ENCODE data around the gene NPM1. TPM values are rescaled to one million over a fixed set of nuclear protein-coding genes. Genes with fewer than 3 reads are reported as not detected.
"Not testable (repeated sequence)": the region's sequence is repeated elsewhere in the genome, so short reads cannot be mapped to it uniquely, and the experiment has no call there.

The NPM1 gene
- total RNA-seq, 1 donor from 2014 or later: 814 TPM

GRCh38 chr5:171400169-171400568 is 12.5 kb downstream of the NPM1 start:
- Mint-ChIP-seq H3K27ac (ENCODE audit: unreplicated experiment) (peak overlapping the region; percentile 57), H3K4me1 (ENCODE audit: low read depth) (peaks cover 44% of the 10 kb centered on the region), H3K4me3 (ENCODE audit: unreplicated experiment) (no peak overlapping the region), H3K9me3 (ENCODE audit: low read depth) (no peaks in the 10 kb centered on the region), H3K36me3 (ENCODE audit: low read depth) (peaks cover 33% of the 10 kb centered on the region), H3K27me3 (ENCODE audit: low read depth) (no peaks in the 10 kb centered on the region)
- TF ChIP-seq, protein P1, sequence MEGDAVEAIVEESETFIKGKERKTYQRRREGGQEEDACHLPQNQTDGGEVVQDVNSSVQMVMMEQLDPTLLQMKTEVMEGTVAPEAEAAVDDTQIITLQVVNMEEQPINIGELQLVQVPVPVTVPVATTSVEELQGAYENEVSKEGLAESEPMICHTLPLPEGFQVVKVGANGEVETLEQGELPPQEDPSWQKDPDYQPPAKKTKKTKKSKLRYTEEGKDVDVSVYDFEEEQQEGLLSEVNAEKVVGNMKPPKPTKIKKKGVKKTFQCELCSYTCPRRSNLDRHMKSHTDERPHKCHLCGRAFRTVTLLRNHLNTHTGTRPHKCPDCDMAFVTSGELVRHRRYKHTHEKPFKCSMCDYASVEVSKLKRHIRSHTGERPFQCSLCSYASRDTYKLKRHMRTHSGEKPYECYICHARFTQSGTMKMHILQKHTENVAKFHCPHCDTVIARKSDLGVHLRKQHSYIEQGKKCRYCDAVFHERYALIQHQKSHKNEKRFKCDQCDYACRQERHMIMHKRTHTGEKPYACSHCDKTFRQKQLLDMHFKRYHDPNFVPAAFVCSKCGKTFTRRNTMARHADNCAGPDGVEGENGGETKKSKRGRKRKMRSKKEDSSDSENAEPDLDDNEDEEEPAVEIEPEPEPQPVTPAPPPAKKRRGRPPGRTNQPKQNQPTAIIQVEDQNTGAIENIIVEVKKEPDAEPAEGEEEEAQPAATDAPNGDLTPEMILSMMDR (IDR thresholded peaks at IDR 0.05): no peak
- no peak for DNase-seq (ENCODE audit: low spot score)

- H3K4me1 Mint-ChIP-seq (ENCODE audit: low read depth): peaks cover 50% of the 10 kb centered on the region
- no peak overlapping the region for H3K4me3 Mint-ChIP-seq (ENCODE audit: unreplicated experiment)
- TF ChIP-seq, protein P1 (IDR thresholded peaks at IDR 0.05): no peak
- no peaks in the 10 kb centered on the region for H3K27me3 Mint-ChIP-seq (ENCODE audit: low read depth)
- no peak overlapping the region for H3K27ac Mint-ChIP-seq (ENCODE audit: unreplicated experiment)
- no peak for DNase-seq (ENCODE audit: low spot score)
- H3K36me3 Mint-ChIP-seq (ENCODE audit: low read depth): peaks cover 36% of the 10 kb centered on the region
- H3K9me3 Mint-ChIP-seq (ENCODE audit: low read depth): no peaks in the 10 kb centered on the region
Measured at GRCh38 chr5:171401167-171401947, 13.7 kb downstream of the NPM1 start.

DNA sequence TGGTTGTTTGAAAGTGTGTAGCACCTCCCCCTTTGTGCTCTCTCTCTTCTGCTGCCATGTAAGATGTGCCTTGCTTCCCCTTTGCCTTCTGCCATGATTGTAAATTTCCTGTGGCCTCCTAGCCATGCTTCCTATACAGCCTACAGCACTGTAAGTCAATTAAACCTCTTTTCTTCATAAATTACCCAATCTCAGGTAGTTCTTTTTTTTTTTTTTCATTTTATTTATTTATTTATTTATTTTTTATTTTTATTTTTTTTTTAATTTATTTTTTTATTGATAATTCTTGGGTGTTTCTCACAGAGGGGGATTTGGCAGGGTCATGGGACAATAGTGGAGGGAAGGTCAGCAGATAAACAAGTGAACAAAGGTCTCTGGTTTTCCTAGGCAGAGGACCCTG is 15.1 kb downstream of the NPM1 start:
- not testable (repeated sequence) for DNase-seq (ENCODE audit: low spot score); H3K9me3 Mint-ChIP-seq (ENCODE audit: low read depth); H3K27me3 Mint-ChIP-seq (ENCODE audit: low read depth); H3K4me3 Mint-ChIP-seq (ENCODE audit: unreplicated experiment); H3K27ac Mint-ChIP-seq (ENCODE audit: unreplicated experiment)
- H3K36me3 Mint-ChIP-seq (ENCODE audit: low read depth): peaks cover 38% of the 10 kb centered on the region
- H3K4me1 Mint-ChIP-seq (ENCODE audit: low read depth): peaks cover 49% of the 10 kb centered on the region

GRCh38 chr5:171405615-171406014 is 18.0 kb downstream of the NPM1 start:
- TF ChIP-seq, protein P1 (IDR thresholded peaks at IDR 0.05): peak; percentile 77
- Mint-ChIP-seq H3K9me3 (ENCODE audit: low read depth) (no peaks in the 10 kb centered on the region), H3K27me3 (ENCODE audit: low read depth) (no peaks in the 10 kb centered on the region), H3K27ac (ENCODE audit: unreplicated experiment) (peak overlapping the region; percentile 25), H3K4me1 (ENCODE audit: low read depth) (peaks cover 55% of the 10 kb centered on the region), H3K4me3 (ENCODE audit: unreplicated experiment) (no peak overlapping the region), H3K36me3 (ENCODE audit: low read depth) (peaks cover 41% of the 10 kb centered on the region)
- DNase-seq (ENCODE audit: low spot score): no peak

GRCh38 chr5:171407234-171407633 is 19.6 kb downstream of the NPM1 start:
- H3K27ac Mint-ChIP-seq (ENCODE audit: unreplicated experiment): peak overlapping the region; percentile 38
- TF ChIP-seq, protein P1 (IDR thresholded peaks at IDR 0.05): no peak
- no peak overlapping the region for H3K4me3 Mint-ChIP-seq (ENCODE audit: unreplicated experiment)
- DNase-seq (ENCODE audit: low spot score): no peak
- H3K27me3 Mint-ChIP-seq (ENCODE audit: low read depth): no peaks in the 10 kb centered on the region
- peaks cover 40% of the 10 kb centered on the region for H3K36me3 Mint-ChIP-seq (ENCODE audit: low read depth)
- peaks cover 65% of the 10 kb centered on the region for H3K4me1 Mint-ChIP-seq (ENCODE audit: low read depth)
- no peaks in the 10 kb centered on the region for H3K9me3 Mint-ChIP-seq (ENCODE audit: low read depth)
